Activated CD4-positive, alpha-beta T cell treated with anti-CD3 and anti-CD28 coated beads, Interleukin-2, amount 10 ng/mL, durations not matched to agents 24 days and 14 days (primary cell): ENCODE measurements around the gene IQGAP2. TPM values are rescaled to one million over a fixed set of nuclear protein-coding genes. Genes with fewer than 3 reads are reported as not detected.

Experiments
- DNase-seq: peaks from one replicate; pipeline ENCODE4 v3.0.0; 2022
- H3K27ac Mint-ChIP-seq: one replicate; pipeline ENCODE4 v1.8.0; 2022; ENCODE audit warnings: mild to moderate bottlenecking, mixed read lengths
- H3K27me3 Mint-ChIP-seq: one replicate; pipeline ENCODE4 v1.8.0; 2022; ENCODE audit warnings: mixed read lengths
- H3K36me3 Mint-ChIP-seq: one replicate; pipeline ENCODE4 v1.8.0; 2022; ENCODE audit warnings: low read depth, mild to moderate bottlenecking, mixed read lengths
- H3K4me1 Mint-ChIP-seq: one replicate; pipeline ENCODE4 v1.8.0; 2021; ENCODE audit warnings: mixed read lengths
- H3K4me3 Mint-ChIP-seq: one replicate; pipeline ENCODE4 v1.8.0; 2022; ENCODE audit warnings: mild to moderate bottlenecking, moderate library complexity, mixed read lengths
- H3K9me3 Mint-ChIP-seq: one replicate; pipeline ENCODE4 v1.8.0; 2021; ENCODE audit warnings: mixed read lengths
- intact Hi-C: fragments of 100-400 bp; cut with micrococcal nuclease; formaldehyde crosslinking; loops from one replicate; pipeline ENCODE4 v1.15.1; 2023
- total RNA-seq: library from RNA; stranded (reverse); gene quantifications from 2 replicates; pipeline ENCODE4 v1.2.3, GENCODE V29; 2022

Gene IQGAP2
- total RNA-seq, 1 donor from 2014 or later = 37.3 TPM

DNA sequence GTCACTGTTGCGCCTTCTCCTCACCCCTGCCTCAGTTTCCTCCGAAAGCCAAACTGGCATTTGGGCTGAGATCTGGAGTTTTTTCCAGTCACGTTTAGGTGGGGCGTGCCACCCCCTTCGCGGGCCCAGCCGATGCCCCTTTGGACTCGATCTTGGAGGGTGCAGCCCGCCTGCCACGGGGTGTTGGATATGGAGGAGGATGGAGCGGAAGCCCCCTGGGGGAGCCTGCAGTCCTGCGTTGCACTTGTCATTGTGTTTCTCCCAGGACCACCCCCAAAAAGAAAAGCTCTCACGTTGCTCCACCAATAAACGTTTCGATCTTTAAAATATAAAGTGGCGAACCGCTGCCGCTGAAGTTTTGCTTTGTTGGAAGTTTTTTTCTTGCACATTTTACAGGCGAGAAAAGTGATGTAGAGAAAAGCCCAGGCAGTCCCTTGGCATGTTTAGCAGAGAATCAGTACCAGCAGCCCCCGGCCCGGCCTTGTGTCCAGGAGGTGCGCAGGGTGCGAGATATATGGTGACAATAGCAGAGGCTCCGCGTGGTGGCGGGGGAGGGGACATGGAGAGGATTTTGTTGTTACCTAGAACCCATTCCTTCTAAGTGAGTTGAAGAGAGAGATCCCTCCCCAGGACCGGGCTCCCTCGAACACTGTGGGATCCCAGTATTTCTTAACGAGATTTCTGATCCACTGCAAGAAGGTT, 313.5 kb downstream of the IQGAP2 start:
- peak; percentile 69 for DNase-seq
- Mint-ChIP-seq H3K4me1 (peaks cover 22% of the 10 kb centered on the region), H3K27me3 (peaks cover 26% of the 10 kb centered on the region), H3K4me3 (peak overlapping the region; percentile 88), H3K36me3 (no peaks in the 10 kb centered on the region), H3K27ac (peak overlapping the region; percentile 67), H3K9me3 (no peaks in the 10 kb centered on the region)
- intact Hi-C loops = loop anchor here (1.0 to 10.0 kb wide), 3 partner anchors 23 to 112 kb away; no protein-coding TSS in a partner anchor

GRCh38 chr5:76717222-76718083, 314.4 kb downstream of the IQGAP2 start:
- Mint-ChIP-seq H3K4me3 (peak overlapping the region; percentile 88), H3K9me3 (no peaks in the 10 kb centered on the region), H3K36me3 (no peaks in the 10 kb centered on the region), H3K27ac (no peak overlapping the region), H3K27me3 (peaks cover 26% of the 10 kb centered on the region), H3K4me1 (peaks cover 22% of the 10 kb centered on the region)
- intact Hi-C loops = loop anchor here (10.0 kb wide), 1 partner anchor 113 kb away; no protein-coding TSS in a partner anchor
- peak; percentile 54 for DNase-seq

DNA sequence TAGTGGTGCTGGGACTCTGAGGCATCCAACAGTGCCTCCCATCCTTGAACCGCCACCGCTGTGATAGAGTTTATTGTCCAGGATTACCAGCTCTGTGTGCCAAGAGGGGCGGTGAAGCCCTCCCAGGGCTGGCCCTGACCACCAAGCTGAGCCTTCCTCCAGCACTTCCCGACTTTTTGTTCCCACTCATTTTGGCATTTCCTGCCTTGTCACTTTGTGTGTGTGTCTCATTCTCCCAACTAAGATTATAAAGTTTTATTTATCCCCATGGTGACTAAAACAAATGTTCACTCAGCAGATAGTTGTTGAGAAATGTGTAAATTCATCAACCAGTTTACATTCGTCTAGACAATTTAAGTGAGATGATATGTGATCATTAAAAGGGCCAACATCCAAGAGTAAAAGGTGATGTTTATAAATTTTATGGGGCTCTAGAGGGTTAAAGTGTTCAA, 315.3 kb downstream of the IQGAP2 start:
- Mint-ChIP-seq H3K4me1 (peaks cover 22% of the 10 kb centered on the region), H3K9me3 (no peaks in the 10 kb centered on the region), H3K27ac (no peak overlapping the region), H3K4me3 (no peak overlapping the region), H3K36me3 (peaks cover 2% of the 10 kb centered on the region), H3K27me3 (peaks cover 26% of the 10 kb centered on the region)
- intact Hi-C loops = loop anchor here (10.0 kb wide), 1 partner anchor 114 kb away; no protein-coding TSS in a partner anchor
- no peak for DNase-seq

DNA sequence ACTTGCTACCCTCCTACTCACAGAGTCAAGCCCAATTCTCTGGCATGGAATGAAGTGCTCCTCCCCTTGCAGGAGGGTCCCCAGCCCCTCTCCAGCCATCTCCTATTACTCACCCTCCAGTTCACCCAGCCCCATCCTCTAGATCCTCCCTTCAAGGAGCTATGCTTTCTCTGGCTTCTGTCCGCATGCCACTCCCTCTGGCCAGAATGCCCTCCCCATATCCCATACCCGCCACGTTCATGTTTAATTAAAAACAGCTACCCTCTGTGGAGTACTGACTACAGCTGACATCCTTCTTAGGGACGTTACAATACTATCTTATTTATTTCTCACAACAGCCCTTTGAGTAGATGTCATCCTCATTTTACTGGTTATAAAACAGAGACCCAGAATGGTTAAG, 315.8 kb downstream of the IQGAP2 start:
- intact Hi-C loops = loop anchor here (10.0 kb wide), 1 partner anchor 114 kb away; no protein-coding TSS in a partner anchor
- no peak for DNase-seq
- Mint-ChIP-seq H3K27me3 (peaks cover 24% of the 10 kb centered on the region), H3K9me3 (no peaks in the 10 kb centered on the region), H3K36me3 (peaks cover 4% of the 10 kb centered on the region), H3K4me3 (no peak overlapping the region), H3K27ac (no peak overlapping the region), H3K4me1 (peaks cover 20% of the 10 kb centered on the region)

DNA sequence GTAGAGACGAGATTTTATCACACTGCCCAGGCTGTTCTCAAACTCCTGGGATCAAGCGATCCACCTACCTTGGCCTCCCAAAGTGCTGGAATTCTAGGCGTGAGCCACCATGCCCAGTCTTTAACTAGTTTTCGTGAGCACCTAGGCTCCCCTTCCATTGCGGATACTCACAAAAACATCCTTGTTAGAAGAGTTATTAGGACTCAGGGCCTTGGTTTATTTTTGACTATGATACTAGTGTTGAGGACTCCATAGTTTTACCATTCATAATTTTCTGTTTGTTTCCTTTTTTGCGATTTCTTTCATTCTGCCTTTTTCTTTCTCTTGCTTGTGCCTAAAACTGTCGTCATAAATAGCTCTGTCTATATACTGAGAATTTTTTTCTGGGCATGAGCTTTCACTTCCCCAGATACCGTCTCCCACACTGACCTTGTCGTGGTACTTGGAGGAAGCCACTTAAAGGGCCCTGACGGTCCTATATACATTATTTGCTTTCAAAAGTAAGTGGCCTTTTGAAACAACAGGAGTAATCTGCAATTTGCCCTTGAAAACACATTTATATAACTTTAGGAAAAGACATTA, 318.0 kb downstream of the IQGAP2 start:
- no peak for DNase-seq
- H3K36me3 Mint-ChIP-seq = peaks cover 4% of the 10 kb centered on the region
- no peak overlapping the region for H3K4me3 Mint-ChIP-seq
- H3K27ac Mint-ChIP-seq = no peak overlapping the region
- no peaks in the 10 kb centered on the region for H3K9me3 Mint-ChIP-seq
- intact Hi-C loops = no loop called here
- H3K4me1 Mint-ChIP-seq = peaks cover 12% of the 10 kb centered on the region
- H3K27me3 Mint-ChIP-seq = peaks cover 19% of the 10 kb centered on the region

DNA sequence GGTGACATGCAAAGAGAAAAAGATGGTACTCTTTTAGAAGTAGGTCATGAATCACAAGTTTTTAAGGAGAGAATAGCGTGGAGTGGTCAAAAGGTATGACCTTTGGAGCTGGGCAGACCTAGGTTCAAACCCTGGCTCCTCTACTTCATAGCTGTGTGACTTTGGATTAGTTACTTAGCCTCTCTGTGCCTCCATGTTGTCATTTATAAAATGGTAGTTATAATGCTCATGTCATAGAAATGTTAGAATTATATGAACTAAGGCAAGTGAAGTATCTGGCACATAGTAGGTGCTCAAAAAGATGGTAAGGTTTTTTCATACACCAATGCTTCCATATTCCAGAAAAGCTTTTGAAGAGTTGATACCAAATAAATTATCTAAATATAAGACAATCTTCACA, 320.2 kb downstream of the IQGAP2 start:
- no peak for DNase-seq
- no peak overlapping the region for H3K4me3 Mint-ChIP-seq
- H3K4me1 Mint-ChIP-seq = peaks cover 3% of the 10 kb centered on the region
- no peak overlapping the region for H3K27ac Mint-ChIP-seq
- intact Hi-C loops = no loop called here
- peaks cover 2% of the 10 kb centered on the region for H3K9me3 Mint-ChIP-seq
- peaks cover 6% of the 10 kb centered on the region for H3K36me3 Mint-ChIP-seq
- H3K27me3 Mint-ChIP-seq = peaks cover 9% of the 10 kb centered on the region

- Mint-ChIP-seq H3K36me3 (peaks cover 7% of the 10 kb centered on the region), H3K27me3 (peaks cover 9% of the 10 kb centered on the region), H3K9me3 (peaks cover 4% of the 10 kb centered on the region), H3K4me3 (no peak overlapping the region), H3K4me1 (peaks cover 3% of the 10 kb centered on the region), H3K27ac (no peak overlapping the region)
- intact Hi-C loops = no loop called here
- no peak for DNase-seq
Measured at GRCh38 chr5:76723906-76724305, 320.8 kb downstream of the IQGAP2 start.

GRCh38 chr5:76724871-76725270, 321.8 kb downstream of the IQGAP2 start:
- Mint-ChIP-seq H3K9me3 (peaks cover 8% of the 10 kb centered on the region), H3K27ac (no peak overlapping the region), H3K4me1 (peaks cover 3% of the 10 kb centered on the region), H3K4me3 (no peak overlapping the region), H3K27me3 (peaks cover 9% of the 10 kb centered on the region), H3K36me3 (peaks cover 13% of the 10 kb centered on the region)
- no peak for DNase-seq
- intact Hi-C loops = no loop called here

- Mint-ChIP-seq H3K4me1 (peaks cover 5% of the 10 kb centered on the region), H3K27me3 (peaks cover 7% of the 10 kb centered on the region), H3K36me3 (peaks cover 20% of the 10 kb centered on the region), H3K27ac (no peak overlapping the region), H3K4me3 (no peak overlapping the region), H3K9me3 (peaks cover 13% of the 10 kb centered on the region)
- DNase-seq = no peak
- intact Hi-C loops = no loop called here
Measured at GRCh38 chr5:76728965-76729364, 325.9 kb downstream of the IQGAP2 start.

DNA sequence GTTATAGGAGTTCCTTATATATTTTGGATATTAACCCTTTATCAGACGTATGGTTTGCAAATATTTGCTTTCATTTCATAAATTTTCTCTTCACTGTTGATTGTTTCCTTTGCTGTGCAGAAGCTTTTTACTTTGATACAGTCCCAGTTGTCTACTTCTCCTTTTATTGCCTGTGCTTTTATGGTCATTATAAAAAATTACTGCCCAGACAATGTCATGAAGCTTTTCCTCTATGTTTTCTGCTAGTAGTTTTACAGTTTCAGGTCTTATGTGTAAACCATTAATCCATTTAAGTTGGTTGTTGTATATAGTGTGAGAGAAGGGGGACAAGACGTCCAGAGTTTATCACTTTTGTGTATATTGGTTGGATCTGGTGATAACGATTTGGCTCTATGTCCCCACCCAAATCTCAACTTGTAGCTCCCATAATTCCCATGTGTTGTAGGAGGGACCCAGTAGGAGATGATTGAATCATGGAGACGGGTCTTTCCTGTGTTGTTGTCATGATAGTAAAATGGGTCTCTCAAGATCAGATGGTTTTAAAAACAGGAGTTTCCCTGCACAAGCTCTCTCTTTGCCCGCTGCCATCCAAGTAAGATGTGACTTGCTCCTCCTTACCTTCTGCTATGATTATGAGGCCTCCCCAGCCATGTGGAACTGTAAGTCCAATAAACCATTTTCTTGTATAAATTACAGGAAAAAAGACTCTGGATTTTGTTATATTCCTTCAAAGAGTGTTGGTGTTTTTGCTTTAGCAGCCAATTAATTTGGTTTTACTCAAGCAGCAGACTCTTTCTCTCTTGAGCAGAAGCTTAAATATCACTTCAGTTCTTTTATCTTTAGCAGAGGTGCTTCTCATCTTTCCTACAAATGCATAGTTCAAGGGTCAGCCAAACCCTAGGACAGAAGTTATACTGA, 326.5 kb downstream of the IQGAP2 start:
- Mint-ChIP-seq H3K4me3 (no peak overlapping the region), H3K27ac (no peak overlapping the region), H3K4me1 (peaks cover 5% of the 10 kb centered on the region), H3K36me3 (peaks cover 20% of the 10 kb centered on the region), H3K27me3 (peaks cover 4% of the 10 kb centered on the region), H3K9me3 (peaks cover 13% of the 10 kb centered on the region)
- no peak for DNase-seq
- intact Hi-C loops = no loop called here

GRCh38 chr5:76732405-76733048, 329.4 kb downstream of the IQGAP2 start:
- Mint-ChIP-seq H3K4me1 (peaks cover 14% of the 10 kb centered on the region), H3K27me3 (no peaks in the 10 kb centered on the region), H3K9me3 (peaks cover 13% of the 10 kb centered on the region), H3K4me3 (no peak overlapping the region), H3K27ac (no peak overlapping the region), H3K36me3 (peaks cover 20% of the 10 kb centered on the region)
- DNase-seq = peak; percentile 51
- intact Hi-C loops = no loop called here

DNA sequence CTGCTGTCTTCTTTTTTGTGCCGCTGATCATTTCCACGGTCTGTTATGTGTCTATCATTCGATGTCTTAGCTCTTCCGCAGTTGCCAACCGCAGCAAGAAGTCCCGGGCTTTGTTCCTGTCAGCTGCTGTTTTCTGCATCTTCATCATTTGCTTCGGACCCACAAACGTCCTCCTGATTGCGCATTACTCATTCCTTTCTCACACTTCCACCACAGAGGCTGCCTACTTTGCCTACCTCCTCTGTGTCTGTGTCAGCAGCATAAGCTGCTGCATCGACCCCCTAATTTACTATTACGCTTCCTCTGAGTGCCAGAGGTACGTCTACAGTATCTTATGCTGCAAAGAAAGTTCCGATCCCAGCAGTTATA, 329.9 kb downstream of the IQGAP2 start:
- intact Hi-C loops = no loop called here
- H3K27me3 Mint-ChIP-seq = no peaks in the 10 kb centered on the region
- peak; percentile 67 for DNase-seq
- H3K27ac Mint-ChIP-seq = no peak overlapping the region
- H3K4me3 Mint-ChIP-seq = no peak overlapping the region
- H3K9me3 Mint-ChIP-seq = peaks cover 13% of the 10 kb centered on the region
- peaks cover 14% of the 10 kb centered on the region for H3K4me1 Mint-ChIP-seq
- peaks cover 20% of the 10 kb centered on the region for H3K36me3 Mint-ChIP-seq
